ENCODE results near the gene CASQ2. TPM values are rescaled to one million over a fixed set of nuclear protein-coding genes. Genes with fewer than 3 reads are reported as not detected.

CASQ2 gene
- total and polyA plus RNA-seq, 8 donors, result 0.81 to 41.4 (median 7.9) TPM

DNA sequence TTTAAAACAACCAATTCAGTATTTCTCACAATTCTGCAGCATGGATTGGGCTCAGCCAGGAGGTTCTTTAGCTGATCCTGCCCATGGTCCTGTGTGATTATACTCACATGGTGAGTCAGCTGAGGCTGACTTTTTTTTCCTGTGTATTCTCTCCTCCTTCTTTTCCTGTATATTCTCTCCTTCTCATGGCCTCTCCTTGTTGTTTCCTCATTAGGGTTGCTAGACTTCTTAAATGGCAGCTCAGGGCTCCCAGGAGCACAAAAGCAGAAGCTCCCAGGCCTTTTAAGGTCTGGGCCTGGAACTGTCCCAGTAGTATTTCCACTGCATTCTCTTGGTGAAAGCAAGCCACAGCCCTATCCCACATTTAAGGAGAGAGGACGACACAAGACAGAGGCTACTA is 99.9 kb downstream of the CASQ2 start:
- intact Hi-C loops (cut with DNase I; ENCODE audit: low total_unique reads), result no loop called here
- Histone ChIP-seq H3K9me3 (no peaks in the 10 kb centered on the region), H3K27ac (peak overlapping the region in 1 of 5 donors; percentile 26), H3K4me1 (peaks cover 0 to 55% (median 32%) of the 10 kb centered on the region in 4 donors), H3K27me3 (no peaks in the 10 kb centered on the region), H3K4me3 (no peak overlapping the region), H3K36me3 (peaks cover 6 to 50% (median 36%) of the 10 kb centered on the region in 4 donors)
- WGBS, 5 donors, result 80 to 96% (median 93%) methylated on average over 1 of the region's 1 CpG
- DNase-seq, result no peak
- TF ChIP-seq, protein P1, sequence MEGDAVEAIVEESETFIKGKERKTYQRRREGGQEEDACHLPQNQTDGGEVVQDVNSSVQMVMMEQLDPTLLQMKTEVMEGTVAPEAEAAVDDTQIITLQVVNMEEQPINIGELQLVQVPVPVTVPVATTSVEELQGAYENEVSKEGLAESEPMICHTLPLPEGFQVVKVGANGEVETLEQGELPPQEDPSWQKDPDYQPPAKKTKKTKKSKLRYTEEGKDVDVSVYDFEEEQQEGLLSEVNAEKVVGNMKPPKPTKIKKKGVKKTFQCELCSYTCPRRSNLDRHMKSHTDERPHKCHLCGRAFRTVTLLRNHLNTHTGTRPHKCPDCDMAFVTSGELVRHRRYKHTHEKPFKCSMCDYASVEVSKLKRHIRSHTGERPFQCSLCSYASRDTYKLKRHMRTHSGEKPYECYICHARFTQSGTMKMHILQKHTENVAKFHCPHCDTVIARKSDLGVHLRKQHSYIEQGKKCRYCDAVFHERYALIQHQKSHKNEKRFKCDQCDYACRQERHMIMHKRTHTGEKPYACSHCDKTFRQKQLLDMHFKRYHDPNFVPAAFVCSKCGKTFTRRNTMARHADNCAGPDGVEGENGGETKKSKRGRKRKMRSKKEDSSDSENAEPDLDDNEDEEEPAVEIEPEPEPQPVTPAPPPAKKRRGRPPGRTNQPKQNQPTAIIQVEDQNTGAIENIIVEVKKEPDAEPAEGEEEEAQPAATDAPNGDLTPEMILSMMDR (IDR thresholded peaks at IDR 0.05), result no peak
- TF ChIP-seq POLR2A (IDR thresholded peaks at IDR 0.05) (no peak), POLR2AphosphoS5 (IDR thresholded peaks at IDR 0.05) (no peak), EP300 (IDR thresholded peaks at IDR 0.05) (no peak)

DNA sequence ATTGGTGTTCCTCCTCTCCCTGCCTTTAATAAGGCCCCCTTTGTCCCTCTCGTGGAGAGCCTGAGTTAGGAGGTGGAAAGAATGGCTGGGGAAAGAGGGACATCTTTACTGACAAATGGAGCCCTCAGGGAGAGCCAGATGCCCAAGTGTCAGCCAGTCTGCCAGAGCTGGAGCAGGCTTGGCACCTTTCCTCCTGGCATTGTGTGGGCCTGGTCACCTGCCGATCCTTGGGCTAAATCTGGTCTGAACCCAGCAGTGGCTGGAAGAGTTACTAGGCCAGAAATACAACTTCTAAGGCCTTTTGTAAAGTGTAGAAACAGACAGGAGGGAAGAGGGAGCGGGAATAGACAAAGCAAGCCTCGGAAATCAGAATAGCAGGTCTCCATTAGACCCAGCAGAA is 101.8 kb downstream of the CASQ2 start:
- intact Hi-C loops (cut with DNase I; ENCODE audit: low total_unique reads), result no loop called here
- Histone ChIP-seq H3K27ac (peak overlapping the region in 2 of 5 donors; percentile 26 to 34), H3K27me3 (no peaks in the 10 kb centered on the region), H3K36me3 (peaks cover 10 to 67% (median 50%) of the 10 kb centered on the region in 4 donors), H3K4me1 (peaks cover 0 to 38% (median 27%) of the 10 kb centered on the region in 4 donors), H3K9me3 (no peaks in the 10 kb centered on the region), H3K4me3 (no peak overlapping the region)
- WGBS, 5 donors, result 43 to 66% (median 50%) methylated on average over 4 of the region's 4 CpGs
- TF ChIP-seq POLR2A (IDR thresholded peaks at IDR 0.05) (no peak), POLR2AphosphoS5 (IDR thresholded peaks at IDR 0.05) (no peak), EP300 (IDR thresholded peaks at IDR 0.05) (no peak)
- TF ChIP-seq, protein P1 (IDR thresholded peaks at IDR 0.05), result no peak
- DNase-seq, result peak in 1 of 2 donors; percentile 80

DNA sequence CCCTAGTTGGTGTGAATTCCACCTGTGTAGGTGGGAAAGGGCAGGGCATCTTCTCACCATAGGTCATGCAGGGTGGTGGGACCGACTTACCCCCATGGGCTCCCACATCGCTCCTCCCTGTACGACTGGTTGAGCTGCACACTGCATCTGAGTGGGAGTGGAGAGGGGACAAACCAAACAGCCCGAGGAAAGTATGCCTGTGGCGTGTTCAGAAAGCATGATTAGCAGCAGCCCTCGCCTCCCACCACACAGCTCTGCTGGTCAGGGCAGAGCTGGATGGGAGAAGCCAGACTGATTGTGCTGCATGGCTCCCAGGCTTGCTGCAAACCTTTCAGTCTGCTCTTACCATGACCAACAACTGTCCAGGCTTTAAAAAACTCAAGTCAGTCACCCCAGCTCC is 102.3 kb downstream of the CASQ2 start:
- H3K36me3 ChIP-seq, result peaks cover 10 to 69% (median 54%) of the 10 kb centered on the region in 4 donors
- H3K27ac ChIP-seq, result peak overlapping the region in 1 of 5 donors; percentile 34
- DNase-seq, result no peak
- peaks cover 0 to 33% (median 22%) of the 10 kb centered on the region in 4 donors for H3K4me1 ChIP-seq
- 75 to 95% (median 81%) methylated on average over 6 of the region's 6 CpGs for WGBS, 5 donors
- TF ChIP-seq EP300 (IDR thresholded peaks at IDR 0.05) (no peak), POLR2AphosphoS5 (IDR thresholded peaks at IDR 0.05) (no peak), POLR2A (IDR thresholded peaks at IDR 0.05) (no peak)
- TF ChIP-seq, protein P1 (IDR thresholded peaks at IDR 0.05), result no peak
- H3K27me3 ChIP-seq, result no peaks in the 10 kb centered on the region
- no peaks in the 10 kb centered on the region for H3K9me3 ChIP-seq
- intact Hi-C loops (cut with DNase I; ENCODE audit: low total_unique reads), result no loop called here
- no peak overlapping the region for H3K4me3 ChIP-seq

DNA sequence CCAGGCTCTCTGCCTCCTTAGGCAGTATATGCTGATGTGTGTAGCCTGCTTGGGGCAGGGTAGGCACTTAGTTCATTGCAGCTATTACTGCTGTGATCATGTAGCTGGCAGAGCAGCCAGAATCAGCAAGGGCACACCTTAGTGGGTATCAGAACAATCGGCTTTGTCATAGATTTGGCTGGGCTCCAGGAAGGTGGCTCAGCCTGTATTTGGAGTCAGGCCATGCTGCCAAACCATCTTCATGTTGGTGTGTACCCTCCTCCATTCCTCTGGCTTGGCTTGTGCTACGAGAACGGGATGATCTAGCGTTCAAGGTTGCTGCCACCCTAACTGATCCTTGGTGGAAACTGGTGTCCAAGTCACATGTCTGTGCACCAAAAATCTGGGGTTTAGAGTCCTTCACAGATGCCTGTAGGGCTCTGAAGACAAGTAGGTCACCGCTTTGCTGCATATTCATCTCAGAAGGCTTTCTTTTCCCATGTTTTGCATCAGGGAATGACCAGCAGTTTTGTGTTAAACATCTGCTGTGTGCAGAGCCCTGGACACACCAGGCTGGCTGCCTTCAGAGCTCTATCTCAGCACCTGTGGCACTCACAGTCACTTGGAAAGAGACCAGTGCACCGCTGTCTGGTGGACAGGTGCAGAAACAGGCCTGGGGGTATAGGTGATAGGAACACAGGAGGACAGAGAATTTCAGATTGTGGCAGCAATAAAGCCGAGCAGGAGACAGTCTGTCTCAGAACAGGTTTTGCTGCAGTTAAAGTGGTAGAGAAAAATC is 103.0 kb downstream of the CASQ2 start:
- DNase-seq, result peak in 1 of 2 donors; percentile 48
- TF ChIP-seq EP300 (IDR thresholded peaks at IDR 0.05) (no peak), POLR2AphosphoS5 (IDR thresholded peaks at IDR 0.05) (peak in 1 of 3 donors; percentile 5)
- Histone ChIP-seq H3K27me3 (no peaks in the 10 kb centered on the region), H3K9me3 (no peaks in the 10 kb centered on the region), H3K4me1 (peaks cover 0 to 26% (median 15%) of the 10 kb centered on the region in 4 donors), H3K27ac (peak overlapping the region in 1 of 5 donors; percentile 34), H3K36me3 (peaks cover 10 to 73% (median 61%) of the 10 kb centered on the region in 4 donors), H3K4me3 (no peak overlapping the region)
- WGBS, 5 donors, result 55 to 88% (median 71%) methylated on average over 7 of the region's 7 CpGs
- intact Hi-C loops (cut with DNase I; ENCODE audit: low total_unique reads), result no loop called here
